IMR-90 (cell line): Measurements from ENCODE around the gene NKX6-2. TPM values are rescaled to one million over a fixed set of nuclear protein-coding genes. Genes with fewer than 3 reads are reported as not detected.

ENCODE experiments used
- ATAC-seq: fragments of 200-7000 bp; cut with Tn5 transposase; 2 replicates; pipeline ENCODE4 v1.9.1; 2020; ENCODE audit warnings: low read depth, mild to moderate bottlenecking, moderate library complexity
- BruUV-seq: library from RNA; stranded (reverse); fragments of 400-500 nt; replicated peaks from 2 replicates; lab custom pipeline; 2021; lab: Mats Ljungman, UMichigan
- CTCF ChIA-PET: fragments of 300-600 bp; formaldehyde crosslinking; extraction: SDS; loops from one replicate; lab custom pipeline; 2021; ENCODE audit warnings: antibody characterized with exemption; lab: Yijun Ruan, JAX
- POLR2A ChIA-PET: fragments of 300-600 bp; sonication (Branson Sonifier 250); formaldehyde crosslinking; loops from one replicate; lab custom pipeline; 2022; ENCODE audit warnings: antibody characterized with exemption; ENCODE audit not compliant: unreplicated experiment; lab: Charles Lee
- DNase-seq: peaks from one replicate; pipeline ENCODE4 v3.0.0; 2013
- H2AFZ ChIP-seq: replicated peaks from 2 replicates; pipeline ENCODE3; 2013; ENCODE audit warnings: low read length, mild to moderate bottlenecking; ENCODE audit not compliant: poor library complexity
- H2AK5ac ChIP-seq: 2 replicates; pipeline ENCODE4 v1.6.1; 2013; ENCODE audit warnings: low read depth, low read length, inconsistent platforms
- H2AK9ac ChIP-seq: replicated peaks from 2 replicates; pipeline ENCODE3; 2013; ENCODE audit warnings: mild to moderate bottlenecking, low read depth, low read length, moderate library complexity; ENCODE audit not compliant: poor library complexity
- H2BK120ac ChIP-seq: 2 replicates; pipeline ENCODE4 v1.6.1; 2013; ENCODE audit warnings: low read depth, low read length, inconsistent platforms
- H2BK15ac ChIP-seq: 3 replicates; pipeline ENCODE4 v1.6.1; 2013; ENCODE audit warnings: low read depth, low read length, inconsistent platforms
- H2BK20ac ChIP-seq: 2 replicates; pipeline ENCODE4 v1.6.1; 2013; ENCODE audit warnings: low read depth, mild to moderate bottlenecking, inconsistent platforms, low read length, moderate library complexity
- H2BK5ac ChIP-seq: 2 replicates; pipeline ENCODE4 v1.6.1; 2013; ENCODE audit warnings: mild to moderate bottlenecking, low read depth, low read length, inconsistent platforms; ENCODE audit not compliant: poor library complexity, severe bottlenecking
- H3K14ac ChIP-seq: replicated peaks from 2 replicates; pipeline ENCODE4 v1.6.1; 2013; ENCODE audit warnings: low read depth, low read length, inconsistent platforms
- H3K18ac ChIP-seq: 2 replicates; pipeline ENCODE4 v1.6.1; 2013; ENCODE audit warnings: low read depth, low read length, control low read depth
- H3K23ac ChIP-seq: 2 replicates; pipeline ENCODE4 v1.6.1; 2013; ENCODE audit warnings: low read depth, low read length, inconsistent platforms
- H3K27ac ChIP-seq: 2 replicates; pipeline ENCODE4 v1.5.1; 2013; ENCODE audit warnings: mild to moderate bottlenecking, control low read depth, low read length; ENCODE audit not compliant: insufficient read depth
- H3K27me3 ChIP-seq: 2 replicates; pipeline ENCODE4 v1.6.1; 2013; ENCODE audit warnings: low read length; ENCODE audit not compliant: control insufficient read depth, insufficient read depth
- H3K36me3 ChIP-seq: 2 replicates; pipeline ENCODE4 v1.6.1; 2013; ENCODE audit warnings: low read length, mixed read lengths; ENCODE audit not compliant: control insufficient read depth, insufficient read depth
- H3K4ac ChIP-seq: 2 replicates; pipeline ENCODE4 v1.6.1; 2013; ENCODE audit warnings: low read depth, low read length, inconsistent platforms
- H3K4me1 ChIP-seq: 2 replicates; pipeline ENCODE4 v1.6.1; 2013; ENCODE audit warnings: low read length, mixed read lengths; ENCODE audit not compliant: control insufficient read depth, insufficient read depth
- H3K4me2 ChIP-seq: 2 replicates; pipeline ENCODE4 v1.6.1; 2013; ENCODE audit warnings: low read depth, mild to moderate bottlenecking, control low read depth, low read length, moderate library complexity
- H3K4me3 ChIP-seq: 2 replicates; pipeline ENCODE4 v1.5.1; 2013; ENCODE audit warnings: low read depth, mild to moderate bottlenecking, control low read depth, low read length, moderate library complexity; ENCODE audit not compliant: insufficient read depth
- H3K56ac ChIP-seq: 2 replicates; pipeline ENCODE4 v1.6.1; 2013; ENCODE audit warnings: low read length, inconsistent platforms; ENCODE audit not compliant: insufficient read depth; ENCODE audit errors: extremely low read depth
- H3K79me1 ChIP-seq, 2 experiments: 2 replicates each; pipeline ENCODE4 v1.6.1; 2013; ENCODE audit warnings: low read length in 2 of 2, inconsistent platforms in 1 of 2, low read depth in 1 of 2
- H3K9ac ChIP-seq: 2 replicates; pipeline ENCODE4 v1.6.1; 2013; ENCODE audit warnings: low read depth, low read length, control low read depth
- H3K9me1 ChIP-seq: 2 replicates; pipeline ENCODE4 v1.6.1; 2013; ENCODE audit warnings: low read length, inconsistent platforms; ENCODE audit not compliant: insufficient read depth
- H3K9me3 ChIP-seq: 2 replicates; pipeline ENCODE4 v1.6.1; 2013; ENCODE audit warnings: low read length; ENCODE audit not compliant: control insufficient read depth, insufficient read depth
- H4K20me1 ChIP-seq: 2 replicates; pipeline ENCODE4 v1.6.1; 2013; ENCODE audit warnings: low read length, inconsistent platforms; ENCODE audit not compliant: insufficient read depth
- H4K5ac ChIP-seq: 2 replicates; pipeline ENCODE4 v1.6.1; 2013; ENCODE audit warnings: mild to moderate bottlenecking, low read depth, low read length, control low read depth
- H4K8ac ChIP-seq, 2 experiments: 2 replicates each; pipeline ENCODE4 v1.6.1; 2013; ENCODE audit warnings: low read depth in 2 of 2, low read length in 2 of 2, control low read depth in 1 of 2, inconsistent platforms in 1 of 2
- H4K91ac ChIP-seq: 2 replicates; pipeline ENCODE4 v1.6.1; 2013; ENCODE audit warnings: low read depth, low read length, inconsistent platforms; ENCODE audit not compliant: insufficient read depth
- BHLHE40 ChIP-seq: fragments of 150-350 bp; IDR thresholded peaks from 2 replicates; pipeline ENCODE4 v1.6.1; 2016; ENCODE audit warnings: mild to moderate bottlenecking, low read depth, low read length
- CHD1 ChIP-seq: IDR thresholded peaks from 2 replicates; pipeline ENCODE4 v1.6.1; 2012; ENCODE audit warnings: low read depth, low read length, improper control_type of control experiment
- MAZ ChIP-seq: IDR thresholded peaks from 2 replicates; pipeline ENCODE4 v1.6.1; 2012; ENCODE audit warnings: low read depth, mild to moderate bottlenecking, low read length, improper control_type of control experiment, moderate library complexity, borderline replicate concordance
- MXI1 ChIP-seq: IDR thresholded peaks from 2 replicates; pipeline ENCODE4 v1.6.1; 2012; ENCODE audit warnings: low read depth, mild to moderate bottlenecking, low read length, moderate library complexity, borderline replicate concordance
- NFE2L2 ChIP-seq: fragments of 150-350 bp; IDR thresholded peaks from 2 replicates; pipeline ENCODE4 v1.6.1; 2016; ENCODE audit warnings: low read depth, mild to moderate bottlenecking, low read length
- POLR2A ChIP-seq: IDR thresholded peaks from 2 replicates; pipeline ENCODE4 v1.6.1; 2012; ENCODE audit warnings: mild to moderate bottlenecking, low read depth, low read length
- SMC3 ChIP-seq: fragments of 150-350 bp; IDR thresholded peaks from 2 replicates; pipeline ENCODE4 v1.6.1; 2016; ENCODE audit warnings: low read depth, mild to moderate bottlenecking, antibody characterized with exemption, low read length, moderate library complexity
- WGBS, 2 experiments: methylation state at CpG; one replicate each; pipeline versions ENCODE4 v1.1.5 to v1.1.7; 2013; ENCODE audit warnings: missing lambda C conversion rate in 2 of 2; ENCODE audit not compliant: insufficient read length in 1 of 2; ENCODE audit errors: extremely low coverage in 2 of 2; 5-methylcytosine and 5-hydroxymethylcytosine counted together
- dilution Hi-C: fragments of 300-500 bp; cut with HindIII; formaldehyde crosslinking; loops from one replicate; pipeline ENCODE4 v1.14.3; 2018; ENCODE audit warnings: low sequenced_read_pairs; ENCODE audit not compliant: unreplicated experiment
- in situ Hi-C: fragments of 300-500 bp; cut with MboI; formaldehyde crosslinking; loops from 3 replicates; pipeline ENCODE4 v1.14.3; 2019; ENCODE audit warnings: low sequenced_read_pairs, inconsistent platforms, mixed read lengths
- intact Hi-C: fragments of 100-400 bp; cut with micrococcal nuclease; formaldehyde crosslinking; loops from 2 replicates; pipeline ENCODE4 v1.10.0; 2022
- polyA plus RNA-seq, 3 experiments: library from polyadenylated mRNA; depleted of rRNA; stranded (reverse); fragments of >200 nt; gene quantifications; 2 replicates each; pipeline ENCODE4 v1.2.3, GENCODE V29; 2012; ENCODE audit warnings: low replicate concordance in 1 of 3
- total RNA-seq: library from RNA; depleted of rRNA; stranded (reverse); fragments of >200 nt; gene quantifications from 2 replicates; pipeline ENCODE4 v1.2.3, GENCODE V29; 2012
- TF ChIP-seq, protein P1 (sequence below): conservative IDR thresholded peaks from 2 replicates; pipeline ENCODE4 v1.5.1; 2012; ENCODE audit warnings: mild to moderate bottlenecking, low read depth, low read length, improper control_type of control experiment

The NKX6-2 gene
- total and polyA plus RNA-seq, 2 of the 4 experiments (the other 2 are of a cell fraction) = not detected

DNA sequence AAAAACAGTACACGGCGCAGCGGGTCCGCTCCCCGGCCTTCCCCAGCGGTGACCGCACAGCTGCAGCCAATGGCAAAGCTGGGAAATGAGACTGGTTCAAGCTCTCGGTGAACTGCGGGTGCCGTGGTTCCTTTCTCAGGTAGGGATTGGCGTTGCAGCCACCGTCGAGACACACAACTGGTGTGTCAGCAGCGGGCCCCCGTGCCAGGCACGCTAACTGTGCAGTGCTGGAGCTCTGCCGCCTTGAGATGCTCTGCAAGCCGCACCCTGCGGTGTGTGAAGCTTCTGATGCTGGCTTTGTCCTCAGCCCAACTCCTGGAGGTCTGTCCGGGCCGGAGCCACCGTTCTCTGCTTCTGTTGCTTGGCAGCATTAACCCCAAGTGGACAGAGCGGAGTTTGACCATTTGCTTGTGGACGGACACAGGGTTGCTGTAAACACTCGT lies 20.6 kb upstream of the NKX6-2 start:
- no peaks in the 10 kb centered on the region for H3K4me1 ChIP-seq
- H4K8ac ChIP-seq = no peak overlapping the region
- H4K91ac ChIP-seq = no peak overlapping the region
- in situ Hi-C loops = no loop called here
- no peak overlapping the region for H2BK5ac ChIP-seq
- no peak overlapping the region for H3K4me3 ChIP-seq
- H3K56ac ChIP-seq = no peak overlapping the region
- intact Hi-C loops = no loop called here
- H3K36me3 ChIP-seq = no peaks in the 10 kb centered on the region
- no peak overlapping the region for H3K27ac ChIP-seq
- no peak overlapping the region for H2BK120ac ChIP-seq
- BruUV-seq = no TSS peak
- peaks cover 5% of the 10 kb centered on the region for H3K9me3 ChIP-seq
- no peaks in the 10 kb centered on the region for H3K9me1 ChIP-seq
- ChIA-PET POLR2A (interaction anchor here (0.5 kb wide), 1 partner anchor 40 kb away, joined by 4 read pairs; no protein-coding TSS in a partner anchor), CTCF (no interaction called here)
- no peak overlapping the region for H4K5ac ChIP-seq
- H3K27me3 ChIP-seq = peaks cover 29% of the 10 kb centered on the region; the same call in 1 of the 2 replicates
- dilution Hi-C loops = no loop called here
- no peak overlapping the region for H3K14ac ChIP-seq
- no peak overlapping the region for H3K4me2 ChIP-seq
- H2AFZ ChIP-seq = no peak overlapping the region
- no peak overlapping the region for H3K9ac ChIP-seq
- no peak overlapping the region for H3K18ac ChIP-seq
- H2AK5ac ChIP-seq = no peak overlapping the region
- 75% methylated on average over 22 of the region's 25 CpGs; no CpG with 5 or more reads in 1 of the 2 experiments for WGBS, 2 experiments
- peak overlapping the region; percentile 37 for H2AK9ac ChIP-seq
- H2BK20ac ChIP-seq = no peak overlapping the region
- H3K23ac ChIP-seq = no peak overlapping the region
- no peaks in the 10 kb centered on the region for H3K79me1 ChIP-seq
- no peak for TF ChIP-seq MAZ
- no peak for TF ChIP-seq CHD1
- no peak for TF ChIP-seq POLR2A
- TF ChIP-seq, protein P1, sequence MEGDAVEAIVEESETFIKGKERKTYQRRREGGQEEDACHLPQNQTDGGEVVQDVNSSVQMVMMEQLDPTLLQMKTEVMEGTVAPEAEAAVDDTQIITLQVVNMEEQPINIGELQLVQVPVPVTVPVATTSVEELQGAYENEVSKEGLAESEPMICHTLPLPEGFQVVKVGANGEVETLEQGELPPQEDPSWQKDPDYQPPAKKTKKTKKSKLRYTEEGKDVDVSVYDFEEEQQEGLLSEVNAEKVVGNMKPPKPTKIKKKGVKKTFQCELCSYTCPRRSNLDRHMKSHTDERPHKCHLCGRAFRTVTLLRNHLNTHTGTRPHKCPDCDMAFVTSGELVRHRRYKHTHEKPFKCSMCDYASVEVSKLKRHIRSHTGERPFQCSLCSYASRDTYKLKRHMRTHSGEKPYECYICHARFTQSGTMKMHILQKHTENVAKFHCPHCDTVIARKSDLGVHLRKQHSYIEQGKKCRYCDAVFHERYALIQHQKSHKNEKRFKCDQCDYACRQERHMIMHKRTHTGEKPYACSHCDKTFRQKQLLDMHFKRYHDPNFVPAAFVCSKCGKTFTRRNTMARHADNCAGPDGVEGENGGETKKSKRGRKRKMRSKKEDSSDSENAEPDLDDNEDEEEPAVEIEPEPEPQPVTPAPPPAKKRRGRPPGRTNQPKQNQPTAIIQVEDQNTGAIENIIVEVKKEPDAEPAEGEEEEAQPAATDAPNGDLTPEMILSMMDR = no peak
- TF ChIP-seq SMC3 = no peak
- TF ChIP-seq BHLHE40 = no peak
- TF ChIP-seq NFE2L2 = no peak
- TF ChIP-seq MXI1 = no peak
- no peaks in the 10 kb centered on the region for H4K20me1 ChIP-seq
- ATAC-seq = no peak
- DNase-seq = no peak
- no peak overlapping the region for H2BK15ac ChIP-seq
- no peak overlapping the region for H3K4ac ChIP-seq
